ENCODE data around the gene FTO.

FTO gene

DNA sequence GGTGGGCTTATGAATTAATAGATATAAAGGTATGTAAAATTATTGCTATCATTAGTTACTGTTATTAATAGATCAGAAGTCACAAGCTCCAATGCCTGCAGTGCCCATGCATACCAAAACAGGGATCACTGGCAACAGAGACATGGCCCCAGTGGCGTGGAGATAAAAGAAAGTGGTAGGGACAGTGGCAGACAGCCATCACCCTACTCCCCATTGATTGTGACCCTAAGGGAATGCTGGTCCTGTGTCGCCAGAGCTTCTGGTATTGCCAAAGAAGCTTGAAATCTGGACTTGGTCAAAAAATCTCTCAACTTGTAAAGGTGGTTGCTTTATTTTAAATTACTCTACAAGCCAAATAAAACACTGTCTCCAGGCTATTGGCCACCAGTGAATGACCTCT, 303.5 kb downstream of the FTO start:
- Histone ChIP-seq H3K4me1 (ENCODE audit: low read depth, poor library complexity, severe bottlenecking) (no peaks in the 10 kb centered on the region), H3K4me2 (no peak overlapping the region), H3K27ac (no peak overlapping the region), H3K79me2 (ENCODE audit: insufficient read depth, low read depth) (no peaks in the 10 kb centered on the region), H3K36me3 (ENCODE audit: insufficient read depth) (no peaks in the 10 kb centered on the region), H4K20me1 (ENCODE audit: insufficient read depth) (no peaks in the 10 kb centered on the region), H3K9ac (no peak overlapping the region), H2AFZ (ENCODE audit: low read depth) (no peak overlapping the region), H3K4me3 (IDR thresholded peaks at IDR 0.05; ENCODE audit: insufficient read depth, low read depth, low read length) (no peak overlapping the region), H3K27me3 (ENCODE audit: insufficient read depth, low read depth) (no peaks in the 10 kb centered on the region)
- no peak for TF ChIP-seq CTCF (conservative IDR thresholded peaks at IDR 0.05; ENCODE audit: low read depth, low read length)

GRCh38 chr16:54009464-54010176, 305.7 kb downstream of the FTO start:
- no peaks in the 10 kb centered on the region for H3K27me3 ChIP-seq (ENCODE audit: insufficient read depth, low read depth)

DNA sequence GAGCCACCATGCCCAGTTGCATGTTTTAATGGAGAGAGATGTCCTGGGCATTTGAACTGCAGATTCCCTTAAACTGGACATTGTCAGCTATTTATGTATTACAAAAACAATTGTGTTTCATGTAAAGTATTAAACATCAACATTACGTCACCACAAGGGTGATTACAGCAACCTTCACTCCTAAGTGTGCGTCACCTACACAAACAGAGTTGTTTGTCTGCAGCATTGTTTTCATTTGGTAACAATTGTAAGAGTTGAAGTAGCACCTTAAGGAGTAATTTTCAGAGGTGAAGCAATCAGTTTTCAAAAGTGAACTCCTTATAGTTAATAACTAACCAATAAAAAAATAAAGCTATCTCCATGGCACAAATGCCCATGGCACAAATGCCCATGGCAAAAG, 311.2 kb downstream of the FTO start:
- no peak overlapping the region for H3K4me3 ChIP-seq (IDR thresholded peaks at IDR 0.05; ENCODE audit: insufficient read depth, low read depth, low read length)
- no peaks in the 10 kb centered on the region for H3K79me2 ChIP-seq (ENCODE audit: insufficient read depth, low read depth)
- TF ChIP-seq CTCF (conservative IDR thresholded peaks at IDR 0.05; ENCODE audit: low read depth, low read length): no peak
- no peak overlapping the region for H2AFZ ChIP-seq (ENCODE audit: low read depth)
- no peaks in the 10 kb centered on the region for H3K27me3 ChIP-seq (ENCODE audit: insufficient read depth, low read depth)
- H3K36me3 ChIP-seq (ENCODE audit: insufficient read depth): no peaks in the 10 kb centered on the region
- H3K4me2 ChIP-seq: no peak overlapping the region
- H3K9ac ChIP-seq: no peak overlapping the region
- no peaks in the 10 kb centered on the region for H4K20me1 ChIP-seq (ENCODE audit: insufficient read depth)
- H3K4me1 ChIP-seq (ENCODE audit: low read depth, poor library complexity, severe bottlenecking): no peaks in the 10 kb centered on the region
- H3K27ac ChIP-seq: no peak overlapping the region

More at GRCh38 chr16:54009464-54010176, 305.7 kb downstream of the FTO start:
- H2AFZ ChIP-seq (ENCODE audit: low read depth): no peak overlapping the region
- H3K36me3 ChIP-seq (ENCODE audit: insufficient read depth): no peaks in the 10 kb centered on the region
- H3K4me2 ChIP-seq: no peak overlapping the region
- H3K27ac ChIP-seq: no peak overlapping the region
- H3K4me1 ChIP-seq (ENCODE audit: low read depth, poor library complexity, severe bottlenecking): no peaks in the 10 kb centered on the region
- H4K20me1 ChIP-seq (ENCODE audit: insufficient read depth): no peaks in the 10 kb centered on the region
- no peaks in the 10 kb centered on the region for H3K79me2 ChIP-seq (ENCODE audit: insufficient read depth, low read depth)
- H3K9ac ChIP-seq: no peak overlapping the region
- H3K4me3 ChIP-seq (IDR thresholded peaks at IDR 0.05; ENCODE audit: insufficient read depth, low read depth, low read length): no peak overlapping the region
- TF ChIP-seq CTCF (conservative IDR thresholded peaks at IDR 0.05; ENCODE audit: low read depth, low read length): no peak

GRCh38 chr16:54022362-54022761, 318.4 kb downstream of the FTO start:
- Histone ChIP-seq H3K79me2 (ENCODE audit: insufficient read depth, low read depth) (no peaks in the 10 kb centered on the region), H3K36me3 (ENCODE audit: insufficient read depth) (no peaks in the 10 kb centered on the region), H3K4me1 (ENCODE audit: low read depth, poor library complexity, severe bottlenecking) (no peaks in the 10 kb centered on the region), H4K20me1 (ENCODE audit: insufficient read depth) (no peaks in the 10 kb centered on the region), H3K27ac (no peak overlapping the region), H3K9ac (no peak overlapping the region), H2AFZ (ENCODE audit: low read depth) (no peak overlapping the region), H3K27me3 (ENCODE audit: insufficient read depth, low read depth) (no peaks in the 10 kb centered on the region), H3K4me2 (no peak overlapping the region), H3K4me3 (IDR thresholded peaks at IDR 0.05; ENCODE audit: insufficient read depth, low read depth, low read length) (no peak overlapping the region)
- no peak for TF ChIP-seq CTCF (conservative IDR thresholded peaks at IDR 0.05; ENCODE audit: low read depth, low read length)
